Endothelial cell of umbilical vein (primary cell): ENCODE data around the gene ADIG. TPM values are rescaled to one million over a fixed set of nuclear protein-coding genes. Genes with fewer than 3 reads are reported as not detected.

Experiments
- BruUV-seq: library from RNA; stranded (reverse); fragments of 400-500 nt; replicated peaks from 2 replicates; lab custom pipeline; 2021; lab: Mats Ljungman, UMichigan
- CTCF ChIA-PET: fragments of 300-600, 350-600 bp; sonication (Branson Sonifier 250); formaldehyde crosslinking; loops from one replicate; lab custom pipeline; 2021; ENCODE audit warnings: antibody characterized with exemption, inconsistent platforms; lab: Charles Lee
- POLR2A ChIA-PET: fragments of 300-600, 350-600 bp; sonication (Branson Sonifier 250); formaldehyde crosslinking; loops from one replicate; lab custom pipeline; 2021; ENCODE audit warnings: antibody characterized with exemption, inconsistent platforms; lab: Charles Lee
- DNase-seq: peaks from one replicate; pipeline ENCODE4 v3.0.0-alpha.2; 2011; ENCODE audit warnings: low read depth, low spot score
- FAIRE-seq: peaks from 2 replicates; lab custom pipeline; 2011; peaks lifted over from hg19 to GRCh38; lab: Jason Lieb, UNC
- H2AFZ ChIP-seq: 2 replicates; pipeline ENCODE4 v1.6.0; 2012; ENCODE audit warnings: low read depth, low read length, control low read depth, inconsistent platforms
- H3K27ac ChIP-seq: 2 replicates; pipeline ENCODE4 v1.5.1; 2011; ENCODE audit warnings: low read depth, mild to moderate bottlenecking, control low read depth, low read length, moderate library complexity; ENCODE audit not compliant: insufficient read depth
- H3K27me3 ChIP-seq, 2 experiments: 2 replicates each; pipeline versions ENCODE4 v1.6.0 to v1.6.1; 2011; ENCODE audit warnings: low read length in 2 of 2, mixed read lengths in 1 of 2; ENCODE audit not compliant: control insufficient read depth in 2 of 2, insufficient read depth in 2 of 2
- H3K36me3 ChIP-seq, 2 experiments: 2 replicates in 1 of 2; 3 replicates in 1 of 2; pipeline ENCODE4 v1.5.1; 2011; ENCODE audit warnings: low read length in 2 of 2, mild to moderate bottlenecking in 1 of 2, moderate library complexity in 1 of 2; ENCODE audit not compliant: control insufficient read depth in 2 of 2, insufficient read depth in 2 of 2; ENCODE audit errors: extremely low read depth in 1 of 2
- H3K4me1 ChIP-seq: 3 replicates; pipeline ENCODE4 v1.5.1; 2011; ENCODE audit warnings: mild to moderate bottlenecking, low read length; ENCODE audit not compliant: control insufficient read depth, insufficient read depth; ENCODE audit errors: extremely low read depth
- H3K4me2 ChIP-seq: 2 replicates; pipeline ENCODE4 v1.6.1; 2011; ENCODE audit warnings: low read length, control low read depth, mixed read lengths; ENCODE audit not compliant: insufficient read depth
- H3K4me3 ChIP-seq, 3 experiments: fragments of 200-600 bp in 1 of 3; sonication (generic), shearing (Covaris generic) in 1 of 3; replicated peaks in 1 of 3; 2 replicates each; pipeline ENCODE4 v1.5.1; 2011 to 2016; ENCODE audit warnings: control low read depth in 3 of 3, low read length in 3 of 3, mild to moderate bottlenecking in 2 of 3, inconsistent platforms in 1 of 3, low read depth in 1 of 3, moderate library complexity in 1 of 3; ENCODE audit not compliant: insufficient read depth in 1 of 3
- H3K79me2 ChIP-seq: 2 replicates; pipeline ENCODE4 v1.6.0; 2012; ENCODE audit warnings: low read length, inconsistent platforms; ENCODE audit not compliant: control insufficient read depth, insufficient read depth
- H3K9ac ChIP-seq: replicated peaks from 2 replicates; pipeline ENCODE3; 2011; ENCODE audit warnings: low read length, control low read depth; ENCODE audit not compliant: insufficient read depth; ENCODE audit errors: extremely low read depth
- H3K9me1 ChIP-seq: replicated peaks from 3 replicates; pipeline ENCODE4 v1.6.0; 2011; ENCODE audit warnings: mild to moderate bottlenecking, low read length; ENCODE audit not compliant: control insufficient read depth, insufficient read depth; ENCODE audit errors: extremely low read depth
- H3K9me3 ChIP-seq: replicated peaks from 2 replicates; pipeline ENCODE4 v1.5.1; 2012; ENCODE audit warnings: low read length, inconsistent platforms; ENCODE audit not compliant: control insufficient read depth, insufficient read depth
- H4K20me1 ChIP-seq: replicated peaks from 2 replicates; pipeline ENCODE3; 2011; ENCODE audit warnings: mild to moderate bottlenecking, low read length; ENCODE audit not compliant: control insufficient read depth, insufficient read depth; ENCODE audit errors: extremely low read depth
- EZH2 ChIP-seq: IDR thresholded peaks from 2 replicates; pipeline ENCODE4 v1.6.1; 2012; ENCODE audit warnings: borderline replicate concordance, low read depth, mild to moderate bottlenecking, moderate library complexity, low read length, inconsistent platforms; ENCODE audit not compliant: severe bottlenecking
- FOS ChIP-seq: IDR thresholded peaks from 2 replicates; pipeline ENCODE4 v1.6.1; 2011; ENCODE audit warnings: mild to moderate bottlenecking, low read length, moderate library complexity, borderline replicate concordance; ENCODE audit not compliant: insufficient read depth
- MYC ChIP-seq: IDR thresholded peaks from one replicate; pipeline ENCODE4 v1.6.1; 2011; ENCODE audit warnings: mild to moderate bottlenecking, low read depth, low read length
- POLR2A ChIP-seq: IDR thresholded peaks from 2 replicates; pipeline ENCODE4 v1.6.1; 2012; ENCODE audit warnings: low read depth, mild to moderate bottlenecking, control low read depth, low read length
- POLR2AphosphoS5 ChIP-seq: IDR thresholded peaks from 2 replicates; pipeline ENCODE4 v1.6.1; 2012; ENCODE audit warnings: low read depth, mild to moderate bottlenecking, control low read depth, low read length, moderate library complexity; ENCODE audit not compliant: insufficient read depth
- dilution Hi-C: fragments of 300-500 bp; cut with MboI; formaldehyde crosslinking; loops from one replicate; pipeline ENCODE4 v1.15.0; 2019; ENCODE audit warnings: low sequenced_read_pairs; ENCODE audit not compliant: extremely low pct_ligation_motif_present
- intact Hi-C: fragments of 100-400 bp; cut with micrococcal nuclease; formaldehyde crosslinking; loops from one replicate; pipeline ENCODE4 v1.10.0; 2022
- polyA plus RNA-seq, 4 experiments: library from polyadenylated mRNA; depleted of rRNA in 3 of 4; stranded (reverse) in 3 of 4; unstranded in 1 of 4; fragments of >200 nt; gene quantifications; 2 replicates each; pipeline versions ENCODE4 v1.2.1 to v1.2.3, GENCODE V29; 2011 to 2012; ENCODE audit warnings: missing spikeins in 1 of 4
- total RNA-seq: library from RNA; stranded (reverse); gene quantifications from 2 replicates; pipeline ENCODE4 v1.2.3, GENCODE V29; 2021
- TF ChIP-seq, protein P1 (sequence below): IDR thresholded peaks from 2 replicates; pipeline ENCODE4 v1.6.1; 2011; ENCODE audit not compliant: insufficient read depth, insufficient read length
- TF ChIP-seq, protein P2 (sequence below), 2 donors: IDR thresholded peaks; 1 replicate in 1 of 2; 2 replicates in 1 of 2; pipeline ENCODE4 v1.5.1; 2011; ENCODE audit warnings: low read length in 2 of 2, mild to moderate bottlenecking in 2 of 2, moderate library complexity in 2 of 2, control low read depth in 1 of 2, inconsistent platforms in 1 of 2, low read depth in 1 of 2; ENCODE audit not compliant: insufficient read depth in 1 of 2; ENCODE audit errors: extremely low read depth in 1 of 2

Gene ADIG
- total and polyA plus RNA-seq, 2 donors (not counting 3 experiments of a cell fraction or from before 2014, with no cell fraction given) = not detected

DNA sequence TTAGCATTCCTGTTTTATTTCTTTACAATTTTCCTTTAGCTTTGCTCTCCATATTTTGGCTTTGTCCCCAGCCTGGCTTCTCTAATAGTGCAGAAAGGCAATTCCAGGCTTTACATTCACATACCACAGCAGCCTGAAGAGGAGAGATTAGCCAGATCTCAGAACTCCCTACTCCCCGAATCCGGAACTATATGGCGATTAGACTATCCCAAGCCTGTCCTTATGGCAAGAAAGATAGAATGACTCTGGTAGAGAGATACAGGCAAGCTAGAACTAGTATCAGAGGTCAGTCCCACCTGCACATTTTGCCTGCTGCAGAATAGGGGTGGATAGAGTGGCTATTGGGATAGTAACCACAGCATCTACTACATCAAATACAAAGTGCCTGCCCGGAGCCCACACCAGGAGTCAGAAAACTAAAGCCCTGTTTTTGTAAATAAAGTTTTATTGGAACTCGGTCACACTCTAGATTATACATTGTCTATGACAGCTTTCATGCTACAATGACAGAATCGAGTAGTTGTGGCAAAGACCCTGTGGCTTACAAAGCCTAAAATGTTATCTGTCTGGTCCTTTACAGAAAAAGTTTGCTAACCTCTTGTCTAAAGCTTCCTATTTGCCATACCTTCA, 17.1 kb upstream of the ADIG start:
- DNase-seq (no peak), FAIRE-seq (no peak)
- Histone ChIP-seq H3K9me1 (no peaks in the 10 kb centered on the region), H3K4me2 (no peak overlapping the region), H3K4me1 (peaks cover 2% of the 10 kb centered on the region), H3K79me2 (no peaks in the 10 kb centered on the region), H3K4me3 (no peak overlapping the region), H3K27ac (no peak overlapping the region), H4K20me1 (no peaks in the 10 kb centered on the region), H3K9ac (no peak overlapping the region), H2AFZ (no peak overlapping the region), H3K27me3 (no peaks in the 10 kb centered on the region), H3K9me3 (no peaks in the 10 kb centered on the region), H3K36me3 (peaks cover 3 to 7% of the 10 kb centered on the region in 2 experiments)
- TF ChIP-seq, protein P1, sequence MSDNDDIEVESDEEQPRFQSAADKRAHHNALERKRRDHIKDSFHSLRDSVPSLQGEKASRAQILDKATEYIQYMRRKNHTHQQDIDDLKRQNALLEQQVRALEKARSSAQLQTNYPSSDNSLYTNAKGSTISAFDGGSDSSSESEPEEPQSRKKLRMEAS = no peak
- no peak for TF ChIP-seq POLR2A
- TF ChIP-seq EZH2 = no peak
- TF ChIP-seq, protein P2, sequence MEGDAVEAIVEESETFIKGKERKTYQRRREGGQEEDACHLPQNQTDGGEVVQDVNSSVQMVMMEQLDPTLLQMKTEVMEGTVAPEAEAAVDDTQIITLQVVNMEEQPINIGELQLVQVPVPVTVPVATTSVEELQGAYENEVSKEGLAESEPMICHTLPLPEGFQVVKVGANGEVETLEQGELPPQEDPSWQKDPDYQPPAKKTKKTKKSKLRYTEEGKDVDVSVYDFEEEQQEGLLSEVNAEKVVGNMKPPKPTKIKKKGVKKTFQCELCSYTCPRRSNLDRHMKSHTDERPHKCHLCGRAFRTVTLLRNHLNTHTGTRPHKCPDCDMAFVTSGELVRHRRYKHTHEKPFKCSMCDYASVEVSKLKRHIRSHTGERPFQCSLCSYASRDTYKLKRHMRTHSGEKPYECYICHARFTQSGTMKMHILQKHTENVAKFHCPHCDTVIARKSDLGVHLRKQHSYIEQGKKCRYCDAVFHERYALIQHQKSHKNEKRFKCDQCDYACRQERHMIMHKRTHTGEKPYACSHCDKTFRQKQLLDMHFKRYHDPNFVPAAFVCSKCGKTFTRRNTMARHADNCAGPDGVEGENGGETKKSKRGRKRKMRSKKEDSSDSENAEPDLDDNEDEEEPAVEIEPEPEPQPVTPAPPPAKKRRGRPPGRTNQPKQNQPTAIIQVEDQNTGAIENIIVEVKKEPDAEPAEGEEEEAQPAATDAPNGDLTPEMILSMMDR (IDR thresholded peaks at IDR 0.05; ENCODE audit: extremely low read depth in 1 of 2, insufficient read depth in 1 of 2, low read depth in 1 of 2, low read length in 2 of 2) = no peak
- TF ChIP-seq POLR2AphosphoS5 = no peak
- TF ChIP-seq MYC = no peak
- no peak for TF ChIP-seq FOS
- intact Hi-C loops (no loop called here), dilution Hi-C loops (no loop called here)
- ChIA-PET CTCF (interaction anchor here (0.8 kb wide), 1 partner anchor 11 kb away, joined by 4 read pairs; no protein-coding TSS in a partner anchor), POLR2A (no interaction called here)
- BruUV-seq = no TSS peak
